ENCODE data around the gene MED12L. TPM values are rescaled to one million over a fixed set of nuclear protein-coding genes. Genes with fewer than 3 reads are reported as not detected.
A peak's percentile ranks its signal among the peaks of the same experiment; 100 is the strongest.

MED12L gene
- total RNA-seq, 1 experiment from 2014 or later, result 2.7 TPM

DNA sequence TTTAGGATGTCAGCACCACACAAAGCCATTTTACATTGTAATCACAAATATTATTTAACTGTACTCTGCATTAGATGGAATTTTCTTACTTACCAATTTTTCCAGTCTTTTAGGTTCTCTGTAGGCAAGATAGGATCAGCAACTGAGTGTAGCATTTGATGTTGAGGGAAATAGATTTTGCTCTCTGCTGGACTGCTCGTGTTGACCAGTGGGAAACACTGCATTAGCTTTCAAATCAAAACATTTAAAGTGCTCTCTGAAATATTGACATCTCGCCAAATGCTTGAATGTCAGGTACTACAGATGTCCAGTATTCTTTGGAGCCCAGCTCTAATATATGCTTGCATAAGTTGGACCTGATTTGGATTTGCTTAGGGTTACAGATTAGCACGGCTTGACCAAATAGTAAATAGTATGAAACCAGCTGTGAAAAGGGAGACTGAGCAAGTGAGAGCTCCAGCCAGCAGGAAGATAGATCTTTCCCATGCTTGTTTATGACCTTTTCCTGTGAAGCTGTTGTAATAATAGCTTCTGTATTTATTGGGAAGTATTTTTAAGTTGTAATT lies 163.4 kb downstream of the MED12L start:
- no peak for DNase-seq (ENCODE audit: low read depth)

DNA sequence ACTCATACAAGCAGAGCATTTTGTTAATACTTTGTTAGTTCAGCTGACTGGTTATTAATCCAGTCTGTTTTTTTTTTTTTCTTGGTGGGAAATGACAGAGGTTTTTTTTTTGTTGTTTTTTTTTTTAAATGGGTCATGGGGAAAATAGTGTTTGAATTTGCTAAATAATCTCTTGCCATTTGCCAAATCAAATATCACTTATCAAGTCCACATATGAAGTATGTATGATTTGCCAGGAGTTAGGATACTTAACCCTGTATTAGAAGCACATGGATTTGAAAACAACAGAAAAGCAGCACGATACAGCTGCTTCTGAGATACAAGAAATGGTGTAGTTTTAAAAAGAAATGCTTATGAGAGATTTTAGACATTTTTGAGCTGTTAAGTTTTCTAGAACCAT lies 171.3 kb downstream of the MED12L start:
- DNase-seq (ENCODE audit: low read depth), result no peak

DNA sequence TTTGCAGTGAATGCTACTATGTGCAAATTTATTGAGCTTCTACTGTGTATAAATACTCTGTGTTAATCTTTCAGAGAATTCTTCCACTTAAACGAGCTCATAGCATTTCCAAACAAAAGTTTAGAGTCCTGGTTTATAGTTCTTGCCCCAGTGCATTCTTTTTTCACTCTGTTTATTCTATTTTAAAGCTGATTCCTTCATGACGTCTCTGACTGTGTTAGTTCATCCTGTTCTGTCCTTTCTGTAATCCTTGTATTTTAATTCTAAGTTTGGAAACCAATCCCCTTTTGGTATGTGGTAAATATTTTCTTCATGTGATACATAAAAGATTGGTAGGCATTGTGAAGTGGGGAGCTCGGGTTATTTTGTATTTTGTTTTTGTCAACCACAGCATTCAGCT lies 174.2 kb downstream of the MED12L start:
- no peak for DNase-seq (ENCODE audit: low read depth)

DNA sequence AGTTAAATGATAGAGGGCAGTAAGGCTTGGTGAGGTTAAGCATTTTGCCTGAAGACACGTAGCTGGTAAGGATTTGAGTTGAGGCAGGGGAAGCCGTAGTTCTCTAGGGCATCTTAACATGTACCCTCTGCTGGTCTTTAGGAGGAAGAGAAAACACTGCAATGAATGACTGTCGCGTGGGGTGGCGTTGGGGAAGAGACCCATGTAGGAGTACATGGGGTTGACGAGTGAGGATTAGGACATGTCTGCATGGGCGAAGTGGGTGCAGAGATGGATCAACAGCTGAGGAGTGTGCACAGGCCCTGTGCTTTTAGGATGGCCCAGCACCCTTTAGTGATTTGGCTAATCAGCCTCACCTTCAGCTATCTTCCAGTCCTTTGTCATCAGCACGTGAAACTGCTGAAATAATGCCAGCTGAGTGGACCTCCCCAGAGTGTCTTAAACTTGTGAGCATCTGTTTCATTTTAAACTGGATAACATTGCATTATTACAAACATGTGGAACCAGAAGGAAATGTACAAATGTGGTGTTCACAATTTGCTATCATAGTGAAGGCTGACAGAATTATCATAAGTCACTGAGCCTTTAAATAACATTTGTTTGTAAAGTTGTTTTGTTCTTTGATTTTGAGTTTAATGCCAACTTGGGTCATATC lies 177.5 kb downstream of the MED12L start:
- no peak for DNase-seq (ENCODE audit: low read depth)

DNA sequence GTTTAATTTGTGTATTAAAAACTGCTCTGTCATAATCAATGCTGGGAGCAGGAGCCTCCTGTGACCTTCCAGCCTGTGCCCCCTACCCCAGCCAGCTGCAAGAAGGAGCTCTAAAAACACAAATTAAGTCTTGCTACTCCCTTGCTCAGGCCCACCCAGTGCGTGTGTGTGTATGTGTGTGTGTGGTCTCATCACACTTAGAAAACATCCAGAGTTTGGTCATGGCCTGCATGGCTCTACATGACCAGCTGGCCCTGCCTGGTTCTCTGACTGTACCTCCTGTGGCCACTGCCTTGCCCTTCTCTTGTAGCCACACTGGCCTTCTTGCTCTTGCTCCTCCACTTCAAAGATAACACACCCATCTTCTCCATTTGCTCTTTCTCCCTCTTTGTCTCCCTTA lies 179.1 kb downstream of the MED12L start:
- no peak for DNase-seq (ENCODE audit: low read depth)

DNA sequence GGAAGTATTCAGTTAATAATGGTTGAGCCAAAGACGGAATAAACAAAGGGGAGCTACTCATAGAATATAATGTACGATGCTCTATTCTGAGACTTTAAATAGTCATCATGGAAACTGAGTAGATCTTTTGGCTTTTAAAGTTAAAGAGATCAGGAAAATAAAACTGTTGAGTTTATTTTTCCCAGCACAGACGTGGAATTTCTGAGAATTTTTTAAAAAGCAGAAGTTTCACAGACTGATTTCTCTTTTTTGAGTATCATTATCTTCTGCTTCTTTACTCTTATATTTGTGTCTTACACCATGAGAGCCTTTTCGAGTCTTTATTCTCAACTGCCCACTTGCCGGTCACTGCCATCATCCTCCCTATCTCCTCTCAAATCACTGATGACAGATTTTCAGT lies 179.7 kb downstream of the MED12L start:
- DNase-seq (ENCODE audit: low read depth), result no peak

DNA sequence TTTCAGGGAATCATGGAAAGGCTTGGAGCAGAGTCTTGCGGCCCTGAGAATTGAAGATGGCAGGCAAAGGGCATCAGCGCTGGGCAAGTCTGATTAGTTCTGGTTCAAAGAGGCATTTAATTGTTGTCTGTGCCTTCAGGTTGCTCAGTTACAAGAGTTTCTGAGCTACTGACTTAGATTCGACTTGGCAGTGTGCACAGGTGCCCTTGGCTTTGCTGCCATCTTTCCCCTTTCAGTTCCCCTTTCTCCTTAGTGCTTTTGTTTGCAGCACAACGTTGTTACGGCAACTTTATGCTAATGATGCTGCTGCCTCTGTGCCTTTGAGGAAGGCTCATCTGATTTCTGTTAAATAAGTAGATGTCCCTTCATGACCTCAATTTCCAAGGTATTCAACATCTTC lies 180.4 kb downstream of the MED12L start:
- DNase-seq (ENCODE audit: low read depth), result no peak

DNA sequence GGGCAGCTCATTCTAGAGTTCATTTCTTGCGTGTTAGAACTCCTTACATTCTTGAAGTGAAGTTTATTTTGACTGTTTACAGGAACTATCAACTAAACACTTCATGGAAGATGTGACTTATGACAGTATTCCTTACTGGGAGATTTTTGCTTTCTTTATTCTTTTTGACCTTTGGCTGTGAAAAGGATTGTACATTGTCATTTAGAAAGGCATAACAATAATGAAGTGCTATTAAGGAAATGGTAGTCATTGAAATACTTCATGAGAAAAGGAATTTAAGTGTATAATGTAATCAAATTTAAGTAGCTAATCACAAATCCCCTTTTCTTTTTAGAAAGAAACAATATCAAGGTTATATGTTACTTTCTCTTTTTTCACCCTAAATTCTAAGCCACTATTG lies 181.6 kb downstream of the MED12L start:
- no peak for DNase-seq (ENCODE audit: low read depth)

DNA sequence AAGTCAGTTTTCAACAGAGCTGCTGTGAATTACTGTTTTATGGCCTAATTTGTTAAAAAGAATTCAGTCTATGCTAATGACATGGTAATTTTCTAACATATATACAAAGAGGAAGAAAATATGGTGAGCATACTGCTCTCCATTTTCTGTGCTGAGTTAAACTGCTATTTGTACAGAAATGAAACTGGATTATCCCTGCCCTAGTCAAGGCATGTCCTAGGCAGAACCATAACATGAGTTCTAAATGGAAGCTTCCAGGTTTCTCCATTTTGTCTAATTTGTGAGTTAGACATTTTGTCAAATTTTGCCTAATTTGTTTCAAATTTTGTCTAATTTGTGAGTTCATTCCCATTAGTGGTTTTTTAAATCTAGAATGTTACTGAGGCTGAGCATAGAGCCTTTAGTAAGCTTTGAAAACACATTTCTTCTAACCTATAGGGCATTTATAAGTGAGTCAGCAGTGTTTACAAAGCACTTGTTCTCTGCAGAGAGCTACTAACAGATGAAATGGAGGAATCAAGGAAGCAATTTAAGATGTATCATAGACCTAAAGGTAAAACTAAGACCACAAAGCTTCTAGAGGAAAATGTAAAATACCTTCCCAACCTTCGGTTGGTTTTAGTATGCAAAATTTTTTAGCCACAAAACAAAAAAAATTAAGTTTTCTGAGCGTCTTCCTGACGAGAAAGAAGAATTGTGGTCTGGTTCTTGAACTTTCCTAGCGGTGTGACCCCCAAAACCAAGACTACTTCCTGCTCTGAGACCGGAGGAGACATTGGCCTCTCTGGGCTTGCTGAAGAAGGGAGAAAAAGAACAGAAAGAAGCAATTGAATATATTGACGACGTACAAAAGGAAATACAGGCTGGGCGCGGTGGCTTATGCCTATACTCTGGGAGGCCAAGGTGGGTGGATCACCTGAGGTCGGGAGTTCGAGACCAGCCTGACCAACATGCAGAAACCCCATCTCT lies 183.1 kb downstream of the MED12L start:
- no peak for DNase-seq (ENCODE audit: low read depth)

DNA sequence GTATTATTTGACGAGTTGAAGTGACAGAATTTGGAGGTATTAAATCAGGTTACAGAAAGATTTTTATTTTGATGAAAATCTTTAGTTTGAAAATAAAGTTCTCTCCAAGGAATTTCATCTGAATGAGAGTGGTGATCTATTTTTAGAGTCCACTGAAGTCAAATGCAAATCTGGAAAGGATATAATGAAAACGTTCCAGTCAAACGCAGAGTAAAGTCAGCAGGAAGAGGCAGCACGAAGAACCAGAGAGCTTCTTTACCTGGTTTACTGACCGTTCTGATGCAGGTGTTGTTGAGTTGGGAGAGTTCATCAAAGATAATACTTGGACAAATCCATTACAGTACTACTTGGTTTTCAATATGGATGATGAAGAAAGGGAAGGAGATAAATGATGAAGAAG lies 184.2 kb downstream of the MED12L start:
- no peak for DNase-seq (ENCODE audit: low read depth)

DNA sequence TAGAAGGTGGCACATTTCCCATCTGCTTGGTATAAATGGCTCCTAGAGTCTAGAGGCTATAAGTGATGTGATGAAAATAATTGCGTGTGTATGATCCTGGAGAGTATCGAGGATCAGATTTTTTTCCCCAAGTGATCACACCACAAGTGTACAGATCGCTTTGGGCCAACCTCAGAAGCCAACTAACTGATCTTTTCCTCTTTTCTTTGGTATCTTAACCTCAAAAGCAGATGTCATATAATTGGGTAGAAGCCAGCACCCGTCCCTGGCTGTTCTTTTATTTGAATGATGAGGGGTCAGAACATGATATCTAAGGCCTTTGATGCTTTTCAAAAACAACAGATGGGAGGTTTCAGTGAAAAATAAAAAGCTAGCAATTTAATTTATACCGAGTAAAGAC lies 189.6 kb downstream of the MED12L start:
- DNase-seq (ENCODE audit: low read depth), result no peak

DNA sequence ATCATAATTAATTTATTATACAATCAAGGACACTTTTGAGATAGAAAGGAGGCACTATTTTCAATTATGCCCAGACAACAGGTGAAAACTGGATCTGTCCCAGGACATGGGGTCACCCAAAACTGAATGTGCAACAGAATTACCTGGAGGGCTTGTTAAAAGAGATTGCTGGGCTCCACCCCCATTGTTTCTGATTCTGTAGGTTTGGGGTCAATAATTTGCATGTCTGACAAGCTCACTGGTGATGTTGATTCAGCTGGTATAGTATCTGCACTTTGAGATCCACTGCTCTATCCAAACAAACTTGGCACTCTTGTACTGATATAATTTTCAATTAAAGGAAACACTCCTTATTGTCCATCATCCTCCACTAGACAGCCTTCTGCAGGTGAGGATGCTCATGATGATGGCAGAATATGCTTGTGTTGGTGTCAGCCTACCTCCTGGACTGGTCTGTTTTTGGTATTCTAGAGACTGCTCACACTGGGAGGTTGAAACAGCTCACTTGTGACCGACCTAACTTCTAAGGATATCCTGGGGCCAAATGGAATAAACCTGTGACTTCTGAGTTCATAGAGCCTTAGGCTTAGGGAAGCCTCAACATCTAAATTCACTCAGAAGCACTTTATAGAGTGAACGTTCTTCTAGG lies 190.7 kb downstream of the MED12L start:
- no peak for DNase-seq (ENCODE audit: low read depth)

DNA sequence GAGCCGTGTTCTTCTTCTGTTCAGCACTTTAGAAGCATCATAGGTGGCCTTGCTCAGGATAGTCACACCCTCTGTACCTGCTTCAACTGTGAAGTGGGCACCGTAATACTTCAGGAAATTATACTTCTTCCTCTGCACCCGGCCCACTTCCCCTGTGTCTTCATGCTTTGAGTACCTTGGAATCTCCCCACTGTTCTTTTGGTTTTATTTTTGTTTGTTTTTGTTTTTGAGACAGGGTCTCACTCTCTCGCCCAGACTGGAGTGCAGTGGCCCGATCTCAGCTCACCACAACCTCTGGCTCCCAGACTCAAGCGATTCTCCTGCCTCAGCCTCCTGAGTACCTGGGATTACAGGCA lies 191.2 kb downstream of the MED12L start:
- no peak for DNase-seq (ENCODE audit: low read depth)

DNA sequence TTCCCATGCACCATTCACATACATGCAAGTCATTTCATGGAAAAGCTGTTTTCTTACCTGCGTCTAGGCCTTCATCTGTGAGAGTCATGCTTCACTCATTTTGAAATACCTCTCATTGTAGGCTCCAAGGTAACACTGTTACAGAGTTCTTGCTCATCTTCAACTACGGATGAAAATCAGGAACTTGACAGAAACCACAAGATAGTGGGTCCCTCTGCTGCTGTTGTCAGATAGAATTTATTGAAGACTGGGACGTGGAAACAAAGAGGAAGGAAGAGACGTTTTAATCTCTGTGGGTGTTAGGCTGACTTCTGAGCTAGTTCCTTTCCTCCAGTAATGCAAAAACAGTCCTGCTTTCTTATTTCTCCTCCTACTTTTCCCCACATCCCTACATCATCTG lies 192.8 kb downstream of the MED12L start, which contains the start of gene P2RY14:
Gene P2RY14, minus strand, starts transcription at position 313 of the 400 bp plus-strand sequence. CDS start 64,226 bp downstream, outside the sequence.
- no peak for DNase-seq (ENCODE audit: low read depth)

DNA sequence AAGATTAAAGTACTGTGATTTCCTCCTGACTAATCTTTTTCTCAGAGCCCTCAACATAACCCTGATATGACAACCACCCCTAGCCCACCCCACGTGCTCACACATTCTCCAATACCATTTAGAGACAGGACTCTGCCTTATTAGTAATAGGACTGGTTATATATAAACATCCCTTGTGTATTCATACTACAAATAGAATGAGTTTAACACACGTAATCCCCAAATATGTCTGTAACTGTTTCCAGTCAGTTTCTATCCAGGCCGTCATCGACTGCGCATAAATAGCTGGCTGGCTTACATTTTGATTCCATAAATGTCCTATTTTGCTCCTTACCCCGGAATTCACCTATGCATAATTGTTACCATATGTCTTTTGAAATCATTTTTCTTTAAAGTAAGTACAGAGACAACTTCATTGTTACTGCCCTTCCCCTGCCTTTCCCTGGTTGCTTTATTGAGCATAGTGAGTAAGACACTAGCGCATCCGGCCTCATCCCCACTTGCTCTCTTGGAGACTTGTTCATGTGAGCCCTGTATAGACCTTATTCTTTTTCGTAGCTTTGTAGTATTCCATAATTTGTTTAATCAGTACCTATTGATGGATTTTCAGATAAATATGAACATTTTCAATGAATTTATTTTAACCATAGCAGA lies 196.3 kb downstream of the MED12L start:
- DNase-seq (ENCODE audit: low read depth), result no peak

DNA sequence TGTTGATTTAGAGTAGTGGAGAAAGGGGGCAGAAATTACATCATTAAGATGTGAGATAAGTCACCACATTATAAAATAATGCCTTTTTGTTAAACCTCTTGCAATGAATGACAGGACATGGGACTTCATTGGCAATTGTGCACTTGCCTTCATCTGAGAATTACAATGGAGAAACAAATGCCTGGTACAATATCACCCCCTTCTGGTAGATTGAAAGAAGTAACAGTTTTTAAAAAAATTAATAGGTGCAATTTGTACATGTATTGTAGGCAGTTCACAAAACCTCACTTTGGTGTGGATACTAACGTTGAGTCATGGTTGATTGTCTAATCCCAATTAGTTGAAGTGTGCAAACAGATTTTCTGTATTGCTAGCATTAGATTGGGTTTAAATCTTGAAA lies 197.5 kb downstream of the MED12L start:
- peak; percentile 57 for DNase-seq (ENCODE audit: low read depth)

DNA sequence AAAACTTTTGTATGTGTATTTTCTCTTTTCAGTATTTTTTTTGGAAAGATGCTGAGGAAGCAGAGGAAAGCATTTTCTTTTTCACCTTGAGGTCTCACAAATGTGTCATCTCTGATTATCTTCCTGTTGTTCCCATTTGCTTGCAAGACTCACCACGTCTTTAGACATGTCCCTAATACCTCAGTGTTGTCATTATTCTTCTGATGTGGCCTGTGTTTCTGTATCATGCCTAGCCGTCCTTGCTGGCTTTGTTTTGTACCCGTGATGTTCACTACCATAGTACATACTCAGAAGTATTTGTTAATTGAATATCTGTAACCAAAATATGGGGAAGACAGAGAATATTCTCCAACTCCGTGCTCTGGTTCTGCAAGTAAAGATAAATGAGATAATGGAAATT lies 197.9 kb downstream of the MED12L start:
- DNase-seq (ENCODE audit: low read depth), result no peak

DNA sequence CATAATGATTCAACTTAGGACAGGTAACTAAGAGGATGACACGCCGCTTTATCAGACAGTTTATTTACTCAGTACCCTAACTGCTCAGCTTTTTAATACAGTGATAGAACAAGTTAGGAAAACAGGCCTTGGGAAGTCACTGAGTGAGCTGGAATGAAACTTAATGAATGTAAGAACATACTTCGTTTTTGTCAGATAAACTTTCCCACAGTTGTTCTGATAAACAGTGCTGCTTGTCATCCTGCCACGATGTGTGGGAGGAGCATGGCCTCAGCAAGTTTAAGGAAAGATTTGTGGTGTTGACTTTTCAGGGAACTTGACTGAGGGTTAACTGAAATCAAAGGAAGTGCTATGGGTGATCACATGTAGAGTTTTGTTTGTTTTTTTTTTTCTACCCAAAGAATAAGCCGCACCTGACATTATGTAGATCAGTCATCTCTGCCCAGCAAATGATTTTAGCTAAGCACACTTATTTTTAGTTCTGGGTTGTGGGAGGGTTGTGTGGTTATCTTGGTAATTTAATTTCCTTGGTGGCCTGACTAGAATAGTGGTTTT lies 198.5 kb downstream of the MED12L start:
- DNase-seq (ENCODE audit: low read depth), result peak; percentile 61

DNA sequence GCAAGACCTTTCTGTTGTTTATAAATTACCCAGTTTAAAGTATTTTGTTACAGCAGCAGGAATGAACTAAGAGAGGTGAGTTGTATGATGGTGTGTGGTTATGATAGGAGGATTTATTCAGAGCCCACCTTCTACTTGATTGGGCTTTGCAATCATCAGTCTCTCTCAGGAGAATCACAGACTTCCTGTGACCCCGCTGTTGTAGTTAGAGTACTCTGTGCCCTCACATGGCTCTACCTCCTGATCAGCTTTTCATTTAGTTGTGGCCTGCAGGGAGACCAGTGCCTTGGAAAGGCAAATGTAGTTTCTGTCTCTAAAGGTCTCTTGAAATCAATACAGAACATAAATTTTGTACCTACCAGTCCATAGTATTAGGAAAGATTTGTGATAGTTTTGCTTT lies 200.5 kb downstream of the MED12L start:
- DNase-seq (ENCODE audit: low read depth), result no peak

DNA sequence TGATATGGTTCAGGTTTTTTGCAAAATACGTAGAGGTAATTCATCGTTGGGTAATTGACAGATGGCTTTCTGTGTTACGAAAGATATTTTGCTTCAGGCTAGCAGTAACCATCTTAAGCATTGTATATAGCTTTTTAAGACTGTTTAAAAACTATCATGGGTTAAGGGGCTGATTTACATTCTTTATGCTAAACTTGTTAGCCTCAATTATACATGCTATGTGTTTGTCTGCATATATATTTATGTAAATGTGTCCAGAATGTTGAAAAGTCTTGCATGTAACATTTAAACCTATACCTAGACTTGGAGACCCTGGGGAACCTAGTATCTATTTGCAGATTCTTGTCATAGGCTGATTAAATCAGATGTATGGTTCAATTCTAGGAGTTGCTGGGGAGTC lies 204.0 kb downstream of the MED12L start:
- no peak for DNase-seq (ENCODE audit: low read depth)

DNA sequence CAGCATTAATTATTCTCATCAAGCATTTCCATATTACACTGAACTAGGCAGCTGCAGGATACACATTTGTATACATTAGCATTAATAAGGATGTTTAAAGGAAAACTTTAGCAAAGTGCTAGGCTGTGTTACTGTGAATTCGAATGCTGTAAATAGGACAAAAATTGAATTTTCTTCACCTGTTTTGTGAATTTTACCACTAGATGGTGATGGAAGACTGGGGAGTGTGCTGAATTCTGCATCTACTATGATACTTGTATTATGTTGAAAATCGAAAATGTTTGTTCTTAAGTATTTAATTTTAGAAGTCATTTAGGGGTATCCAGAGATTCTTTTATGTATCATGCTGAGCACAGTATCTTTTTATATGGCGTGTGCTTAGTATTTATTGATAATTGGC lies 205.2 kb downstream of the MED12L start:
- no peak for DNase-seq (ENCODE audit: low read depth)

DNA sequence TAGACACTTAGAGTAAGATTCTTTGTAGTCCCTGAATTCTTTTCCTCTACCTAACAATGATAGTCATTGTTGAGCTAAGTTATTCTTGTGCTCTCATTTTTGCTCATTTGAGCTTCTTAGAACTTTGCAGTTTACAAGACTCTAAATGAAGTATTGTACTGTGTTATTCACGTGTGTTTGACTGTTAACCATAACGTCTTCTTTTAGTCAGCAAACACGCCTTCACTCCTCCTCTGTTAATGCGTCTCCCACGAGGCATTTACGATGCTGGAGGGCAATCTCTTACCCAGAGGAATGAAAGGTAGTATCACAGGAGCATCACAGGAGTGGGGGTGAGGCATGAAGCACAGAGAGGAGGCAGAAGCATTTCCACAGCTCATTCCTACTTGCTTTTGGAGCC lies 207.7 kb downstream of the MED12L start:
- DNase-seq (ENCODE audit: low read depth), result no peak

Data from Daoy (cell line).